Body of pancreas (tissue), 4 donors: ENCODE measurements around the gene NKAIN2. TPM values are rescaled to one million over a fixed set of nuclear protein-coding genes. Genes with fewer than 3 reads are reported as not detected.
"Not testable (repeated sequence)": the region's sequence is repeated elsewhere in the genome, so short reads cannot be mapped to it uniquely, and the experiment has no call there.

Experiments used
- ATAC-seq: fragments of 150-250 bp; one replicate; pipeline ENCODE4 v1.9.1; 2016
- DNase-seq, 4 donors: peaks; one replicate each; pipeline ENCODE4 v3.0.0-alpha.2; 2019
- H3K27ac ChIP-seq, 4 donors: fragments of 200-600 bp; sonication (generic); 1 replicate in 3 of 4; 2 replicates in 1 of 4; pipeline versions ENCODE4 v1.5.1 to v1.6.1; 2016 to 2019; ENCODE audit warnings: mild to moderate bottlenecking in 1 of 4, mixed read lengths in 1 of 4, moderate library complexity in 1 of 4
- H3K27me3 ChIP-seq, 2 donors: fragments of 200-600 bp; sonication (generic); one replicate each; pipeline ENCODE4 v1.6.0; 2016; ENCODE audit warnings: mild to moderate bottlenecking in 1 of 2
- H3K36me3 ChIP-seq, 2 donors: fragments of 200-600 bp; sonication (generic); replicated peaks in 1 of 2; 2 replicates each; pipeline ENCODE4 v1.5.1; 2016; ENCODE audit warnings: low read depth in 2 of 2; ENCODE audit not compliant: insufficient read depth in 1 of 2
- H3K4me1 ChIP-seq: fragments of 200-600 bp; sonication (generic); one replicate; pipeline ENCODE4 v1.6.0; 2016
- H3K4me3 ChIP-seq, 2 donors: fragments of 200-600 bp; sonication (generic); 1 replicate in 1 of 2; 2 replicates in 1 of 2; pipeline ENCODE4 v1.5.1; 2016 to 2019
- H3K9me3 ChIP-seq, 3 donors: fragments of 200-600 bp; sonication (generic); 1 replicate in 2 of 3; 2 replicates in 1 of 3; pipeline ENCODE4 v1.5.1; 2016
- CTCF ChIP-seq, 7 experiments: fragments of 450-650 bp in 4 of 7; fragments of 200-600 bp in 3 of 7; sonication (generic) in 3 of 7; IDR thresholded peaks; one replicate each; pipeline ENCODE4 v1.5.1; 2016 to 2019; ENCODE audit warnings: antibody characterized with exemption in 7 of 7
- POLR2A ChIP-seq, 3 donors: fragments of 450-650 bp; IDR thresholded peaks; one replicate each; pipeline ENCODE4 v1.6.1; 2016; ENCODE audit warnings: antibody characterized with exemption in 3 of 3, mild to moderate bottlenecking in 2 of 3
- WGBS, 2 donors: methylation state at CpG; one replicate each; pipeline ENCODE4 v1.1.5; 2017; 5-methylcytosine and 5-hydroxymethylcytosine counted together
- intact Hi-C: fragments of 100-400 bp; cut with DNase I; formaldehyde crosslinking; loops from one replicate; pipeline ENCODE4 v1.15.1; 2023
- total RNA-seq, 2 donors: library from RNA; depleted of rRNA; stranded (reverse); fragments of >200 nt; gene quantifications; one replicate each; pipeline ENCODE4 v1.1.0, GENCODE V29; 2016

Gene NKAIN2
- total RNA-seq, 2 donors from 2014 or later, result not detected

- Histone ChIP-seq H3K4me1 (no peaks in the 10 kb centered on the region), H3K36me3 (no peaks in the 10 kb centered on the region), H3K27me3 (no peaks in the 10 kb centered on the region), H3K27ac (no peak overlapping the region), H3K4me3 (no peak overlapping the region), H3K9me3 (no peaks in the 10 kb centered on the region)
- DNase-seq (no peak), ATAC-seq (no peak)
- no peak for TF ChIP-seq CTCF (IDR thresholded peaks at IDR 0.05)
- WGBS, 2 donors, result 42 to 48% methylated on average over 4 of the region's 4 CpGs
- intact Hi-C loops, result loop anchor here (5.0 kb wide), 1 partner anchor 368 kb away; no protein-coding TSS in a partner anchor
Measured at GRCh38 chr6:124334359-124334758, 530.7 kb downstream of the NKAIN2 start.

GRCh38 chr6:124339610-124340334 is 536.1 kb downstream of the NKAIN2 start:
- TF ChIP-seq POLR2A (IDR thresholded peaks at IDR 0.05), result no peak
- no peak for TF ChIP-seq CTCF (IDR thresholded peaks at IDR 0.05)
- no peak for DNase-seq

GRCh38 chr6:124348339-124348738 is 544.7 kb downstream of the NKAIN2 start:
- not testable (repeated sequence) for H3K36me3 ChIP-seq, H3K4me3 ChIP-seq, H3K4me1 ChIP-seq, H3K9me3 ChIP-seq, H3K27me3 ChIP-seq, H3K27ac ChIP-seq, ATAC-seq, DNase-seq
- 80 to 93% methylated on average over 3 to 6 of the region's 6 CpGs for WGBS, 2 donors
- intact Hi-C loops, result loop anchor here (5.0 kb wide), 1 partner anchor 369 kb away; no protein-coding TSS in a partner anchor

More at GRCh38 chr6:124339610-124340334, 536.1 kb downstream of the NKAIN2 start:
- H3K4me1 ChIP-seq, result no peaks in the 10 kb centered on the region
- ATAC-seq, result no peak
- H3K36me3 ChIP-seq, result no peaks in the 10 kb centered on the region
- intact Hi-C loops, result no loop called here
- H3K27me3 ChIP-seq, result no peaks in the 10 kb centered on the region
- H3K9me3 ChIP-seq, result no peaks in the 10 kb centered on the region
- 54 to 67% methylated on average over 5 of the region's 5 CpGs for WGBS, 2 donors
- H3K27ac ChIP-seq, result no peak overlapping the region
- no peak overlapping the region for H3K4me3 ChIP-seq

GRCh38 chr6:124355146-124355545 is 551.5 kb downstream of the NKAIN2 start:
- no peak for DNase-seq
- no peak overlapping the region for H3K4me3 ChIP-seq
- no peaks in the 10 kb centered on the region for H3K36me3 ChIP-seq
- no peaks in the 10 kb centered on the region for H3K9me3 ChIP-seq
- no peak overlapping the region for H3K27ac ChIP-seq
- intact Hi-C loops, result no loop called here
- 60 to 63% methylated on average over 4 of the region's 4 CpGs for WGBS, 2 donors
- H3K27me3 ChIP-seq, result no peaks in the 10 kb centered on the region
- TF ChIP-seq POLR2A (IDR thresholded peaks at IDR 0.05) (no peak), CTCF (IDR thresholded peaks at IDR 0.05) (no peak)
- ATAC-seq, result no peak
- no peaks in the 10 kb centered on the region for H3K4me1 ChIP-seq

GRCh38 chr6:124356276-124356810 is 552.7 kb downstream of the NKAIN2 start:
- TF ChIP-seq POLR2A (IDR thresholded peaks at IDR 0.05) (no peak), CTCF (IDR thresholded peaks at IDR 0.05) (no peak)
- no peaks in the 10 kb centered on the region for H3K36me3 ChIP-seq
- no peaks in the 10 kb centered on the region for H3K27me3 ChIP-seq
- WGBS, 2 donors, result 53 to 57% methylated on average over 5 of the region's 5 CpGs
- intact Hi-C loops, result no loop called here
- no peak overlapping the region for H3K4me3 ChIP-seq
- no peaks in the 10 kb centered on the region for H3K4me1 ChIP-seq
- H3K9me3 ChIP-seq, result no peaks in the 10 kb centered on the region
- ATAC-seq, result no peak
- no peak for DNase-seq
- no peak overlapping the region for H3K27ac ChIP-seq
